Kidney glomerular epithelial cell (primary cell): ENCODE data around the gene PAFAH1B1.
"Not testable (repeated sequence)": the region's sequence is repeated elsewhere in the genome, so short reads cannot be mapped to it uniquely, and the experiment has no call there.

Experiments
- DNase-seq: peaks from one replicate; lab custom pipeline; 2025; lab: John Stamatoyannopoulos, UW

Gene PAFAH1B1

GRCh38 chr17:2635675-2636074, 42.2 kb downstream of the PAFAH1B1 start:
- DNase-seq = no peak

DNA sequence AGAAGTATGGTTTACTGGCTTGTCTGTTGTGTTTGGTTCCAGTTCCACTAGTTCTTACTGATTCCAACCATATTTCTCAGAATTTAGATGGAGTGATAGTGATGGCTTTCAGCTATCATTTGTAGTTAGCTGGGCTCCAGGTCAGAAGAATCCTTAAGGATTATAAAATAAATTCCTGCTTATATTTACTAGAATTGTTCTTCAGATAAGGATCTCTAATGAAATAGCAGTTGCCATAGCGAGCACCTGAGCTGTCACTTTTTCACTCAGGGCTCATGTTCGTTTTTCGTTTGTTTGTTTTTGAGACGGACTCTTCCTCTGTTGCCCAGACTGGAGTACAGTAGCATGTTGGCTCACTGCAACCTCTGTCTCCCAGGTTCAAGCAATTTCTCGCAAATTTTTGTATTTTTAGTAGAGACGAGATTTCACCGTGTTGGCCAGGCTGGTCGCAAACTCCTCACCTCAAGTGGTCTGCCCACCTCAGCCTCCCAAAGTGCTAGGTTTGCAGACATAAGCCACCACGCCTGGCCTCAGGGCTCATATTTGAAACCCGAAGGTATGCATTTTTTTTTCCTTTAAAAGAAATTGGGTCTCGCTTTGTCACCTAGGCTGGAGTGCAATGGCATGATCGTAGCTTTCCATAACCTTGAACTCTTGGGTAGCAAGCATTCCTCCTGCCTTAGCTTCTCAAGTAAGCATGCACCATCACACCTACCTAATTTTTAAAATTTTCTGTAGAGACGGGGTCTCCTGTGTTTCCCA, 42.9 kb downstream of the PAFAH1B1 start:
- no peak for DNase-seq

- DNase-seq = no peak
Observed at GRCh38 chr17:2637422-2637821, 44.0 kb downstream of the PAFAH1B1 start.

GRCh38 chr17:2644971-2645370, 51.5 kb downstream of the PAFAH1B1 start:
- DNase-seq = no peak

DNA sequence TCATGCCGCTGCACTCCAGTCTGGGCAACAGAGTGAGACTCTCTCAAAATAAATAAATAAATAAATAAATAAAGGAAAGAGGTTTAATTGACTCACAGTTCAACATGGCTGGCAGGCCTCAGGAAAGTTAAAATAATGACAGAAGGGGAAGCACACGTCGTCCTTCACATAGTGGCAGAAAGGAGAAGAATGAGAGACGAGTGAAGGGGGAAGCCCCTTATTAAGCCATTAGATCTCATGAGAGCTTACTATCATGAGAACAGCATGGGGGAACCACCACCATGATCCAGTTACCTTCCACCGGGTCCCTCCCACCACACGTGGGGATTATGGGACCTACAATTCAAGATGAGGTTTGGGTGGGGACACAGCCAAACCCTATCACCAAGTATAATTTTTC, 54.5 kb downstream of the PAFAH1B1 start:
- no peak for DNase-seq

DNA sequence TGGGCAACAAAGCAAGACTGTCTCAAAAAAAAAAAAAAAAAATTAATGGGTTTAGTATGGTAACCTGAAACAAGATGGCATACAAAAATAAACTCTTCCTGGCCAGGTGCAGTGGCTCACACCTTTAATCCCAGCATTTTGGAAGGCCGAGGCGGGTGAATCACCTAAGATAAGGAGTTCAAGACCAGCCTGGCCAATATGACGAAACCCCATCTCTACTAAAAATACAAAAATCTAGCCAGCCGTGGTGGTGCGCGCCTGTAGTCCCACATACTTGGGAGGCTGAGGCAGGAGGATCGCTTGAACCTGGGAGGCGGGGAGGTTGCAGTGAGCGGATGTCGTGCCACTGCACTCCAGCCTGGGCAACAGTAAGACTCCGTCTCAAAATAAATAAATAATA, 55.7 kb downstream of the PAFAH1B1 start:
- DNase-seq = no peak

- DNase-seq = not testable (repeated sequence)
Observed at GRCh38 chr17:2652911-2653310, 59.5 kb downstream of the PAFAH1B1 start.

DNA sequence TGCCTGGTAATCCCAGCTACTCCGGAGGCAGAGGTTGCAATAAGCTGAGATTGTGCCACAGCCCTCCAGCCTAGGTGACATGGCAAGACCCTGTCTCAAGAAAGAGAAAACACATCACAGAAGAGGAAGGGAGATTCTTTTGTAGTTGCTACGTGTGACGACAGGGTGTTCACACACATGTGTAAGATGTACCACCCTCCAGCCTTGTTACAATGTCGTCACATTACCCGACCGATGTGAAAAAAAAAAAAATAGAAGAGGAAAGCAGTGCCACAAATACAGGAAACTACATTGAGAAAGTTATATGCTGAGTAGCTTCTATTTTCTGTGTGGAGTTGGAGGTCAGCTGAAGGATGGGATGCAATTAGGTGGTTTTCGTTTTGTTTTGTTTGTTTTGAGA, 62.1 kb downstream of the PAFAH1B1 start:
- DNase-seq = no peak

GRCh38 chr17:2656283-2656682, 62.8 kb downstream of the PAFAH1B1 start:
- DNase-seq = no peak

- DNase-seq = not testable (repeated sequence)
Observed at GRCh38 chr17:2659337-2659736, 65.9 kb downstream of the PAFAH1B1 start.

GRCh38 chr17:2660410-2660809, 67.0 kb downstream of the PAFAH1B1 start:
- DNase-seq = not testable (repeated sequence)

GRCh38 chr17:2672026-2672425, 78.6 kb downstream of the PAFAH1B1 start:
- no peak for DNase-seq

- DNase-seq = not testable (repeated sequence)
Observed at GRCh38 chr17:2679247-2679646, 85.8 kb downstream of the PAFAH1B1 start.

GRCh38 chr17:2680961-2681360, 87.5 kb downstream of the PAFAH1B1 start:
- no peak for DNase-seq

DNA sequence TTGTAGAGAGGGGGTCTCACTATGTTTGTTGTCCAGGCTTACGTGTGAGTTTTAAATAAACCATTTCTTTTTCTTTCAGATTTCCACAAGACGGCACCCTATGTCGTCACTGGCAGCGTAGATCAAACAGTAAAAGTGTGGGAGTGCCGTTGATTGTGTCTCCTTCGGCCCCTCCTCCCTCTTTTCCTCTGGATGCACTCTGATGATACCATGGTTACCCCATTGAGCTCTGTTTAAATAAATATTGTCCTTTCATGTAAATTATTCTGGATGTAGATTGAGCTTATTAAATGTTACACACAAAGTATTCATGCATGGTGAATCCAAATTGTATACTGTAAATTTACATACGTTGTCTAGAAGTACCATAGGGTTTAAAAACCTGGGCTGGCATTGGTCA, 88.2 kb downstream of the PAFAH1B1 start:
- no peak for DNase-seq

GRCh38 chr17:2682176-2682938, 88.9 kb downstream of the PAFAH1B1 start:
- DNase-seq = no peak

DNA sequence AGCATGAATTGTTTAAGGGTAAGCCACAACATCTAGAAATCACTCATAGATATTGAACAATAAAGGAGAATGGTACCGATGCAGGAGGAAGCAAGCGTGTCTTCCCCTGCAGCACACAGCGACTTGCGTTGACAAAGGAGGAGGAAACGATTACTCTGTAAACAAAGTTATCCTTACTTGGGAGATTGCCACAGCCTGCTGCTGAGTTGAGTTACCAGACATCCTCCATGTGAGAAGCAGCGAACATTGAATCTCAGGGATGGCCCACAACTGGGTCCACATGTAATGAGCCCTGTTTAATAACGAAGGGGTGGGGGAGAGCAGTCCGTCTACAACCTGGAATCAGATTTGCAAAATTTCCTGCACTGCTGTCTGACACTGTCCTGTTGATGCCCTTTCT, 90.5 kb downstream of the PAFAH1B1 start:
- no peak for DNase-seq

DNA sequence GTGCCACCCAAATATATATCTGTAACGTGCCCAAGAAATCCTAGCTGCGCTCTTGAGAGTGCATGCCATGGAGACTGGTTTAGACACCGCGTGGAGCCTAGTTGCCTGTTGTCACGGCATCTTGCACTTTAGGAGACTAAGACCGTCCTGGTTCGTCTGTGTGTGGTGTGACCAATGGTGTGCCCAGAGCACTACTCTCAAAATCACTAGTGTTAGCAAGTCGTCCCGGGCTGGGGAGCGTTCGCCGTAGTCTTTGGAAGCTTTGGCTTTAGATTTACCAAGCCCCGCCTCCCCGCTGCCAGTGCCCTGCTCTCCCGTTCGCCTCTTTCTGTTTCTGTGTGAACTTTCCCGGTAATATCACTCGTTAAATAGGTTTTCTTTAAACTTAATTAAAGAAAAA, 91.1 kb downstream of the PAFAH1B1 start:
- no peak for DNase-seq

DNA sequence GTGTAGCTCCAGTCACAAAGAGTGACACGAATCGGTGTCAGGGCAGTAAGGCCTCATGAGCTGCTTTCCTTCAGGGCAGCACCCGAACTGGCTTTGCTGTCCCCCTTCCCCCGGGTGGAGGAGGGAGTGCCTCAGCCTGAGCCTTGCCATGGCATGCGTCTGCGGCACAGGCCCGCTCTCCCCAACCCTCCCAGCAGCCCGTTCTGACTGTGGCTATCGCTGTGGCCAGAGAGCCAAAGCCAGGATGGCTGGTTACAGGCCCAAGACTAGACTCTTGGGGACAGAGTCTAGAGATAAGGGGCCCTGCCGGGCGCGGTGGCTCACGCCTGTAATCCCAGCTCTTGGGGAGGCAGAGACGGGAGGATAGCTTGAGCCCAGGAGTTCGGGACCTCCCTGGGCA, 92.2 kb downstream of the PAFAH1B1 start:
- no peak for DNase-seq

DNA sequence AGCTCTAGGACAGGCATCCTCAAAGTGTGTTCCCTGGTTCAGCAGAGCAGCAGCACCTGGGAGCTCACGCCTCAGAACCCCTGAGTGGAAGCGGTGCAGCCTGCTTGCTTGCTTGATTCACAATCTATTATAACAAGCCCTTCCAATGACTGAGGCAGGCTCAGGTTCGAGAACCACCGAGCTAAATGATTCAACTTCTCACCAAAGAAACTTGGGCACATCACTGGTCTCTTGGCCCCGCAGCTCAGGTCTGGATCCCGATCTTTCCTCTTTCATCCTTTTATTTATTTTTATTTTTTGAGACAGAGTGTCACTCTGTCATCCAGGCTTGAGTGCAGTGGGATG, 93.6 kb downstream of the PAFAH1B1 start:
- no peak for DNase-seq

- no peak for DNase-seq
Observed at GRCh38 chr17:2688351-2689342, 95.2 kb downstream of the PAFAH1B1 start.

- DNase-seq = no peak
Observed at GRCh38 chr17:2689411-2690164, 96.1 kb downstream of the PAFAH1B1 start.
